GM18517 (cell line): ENCODE data around the gene KCNJ5.

ENCODE experiments used
- ATAC-seq: cut with Tn5 transposase; IDR thresholded peaks from one replicate; pipeline ENCODE4 v1.9.1; 2021; ENCODE audit warnings: mild to moderate bottlenecking, moderate library complexity; ENCODE audit not compliant: unreplicated experiment

KCNJ5 gene

DNA sequence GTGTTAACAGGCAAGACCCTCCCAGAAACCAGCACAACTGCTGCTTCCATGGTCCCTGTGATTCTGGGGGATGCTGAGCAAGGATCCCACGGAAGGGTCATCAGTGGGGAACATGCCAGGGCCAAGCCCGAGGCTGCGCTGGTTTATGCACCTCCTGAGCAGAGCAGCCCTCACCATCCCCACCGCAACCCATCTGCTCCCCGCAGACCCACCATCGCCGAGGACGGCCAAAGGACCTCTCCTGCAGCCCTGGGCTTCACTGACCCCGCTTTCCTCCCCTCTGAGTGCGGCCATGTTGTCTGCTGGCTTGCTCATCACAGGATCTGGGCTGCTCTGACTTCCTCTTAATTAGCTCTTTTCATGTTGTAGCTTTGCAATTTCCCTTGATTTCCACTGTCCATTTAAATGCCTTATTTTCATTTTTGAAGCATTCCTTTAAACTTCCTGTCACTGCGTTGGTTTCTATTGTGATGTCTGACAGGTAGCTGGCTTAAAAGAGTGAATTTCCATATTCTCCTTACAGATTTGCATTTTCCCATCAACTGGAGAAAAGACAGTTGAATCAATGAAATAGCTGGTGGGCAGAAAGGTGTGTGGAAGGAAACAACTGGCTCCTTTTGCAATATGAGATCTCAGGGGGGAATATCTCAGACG is 36.7 kb downstream of the KCNJ5 start:
- ATAC-seq: no peak

DNA sequence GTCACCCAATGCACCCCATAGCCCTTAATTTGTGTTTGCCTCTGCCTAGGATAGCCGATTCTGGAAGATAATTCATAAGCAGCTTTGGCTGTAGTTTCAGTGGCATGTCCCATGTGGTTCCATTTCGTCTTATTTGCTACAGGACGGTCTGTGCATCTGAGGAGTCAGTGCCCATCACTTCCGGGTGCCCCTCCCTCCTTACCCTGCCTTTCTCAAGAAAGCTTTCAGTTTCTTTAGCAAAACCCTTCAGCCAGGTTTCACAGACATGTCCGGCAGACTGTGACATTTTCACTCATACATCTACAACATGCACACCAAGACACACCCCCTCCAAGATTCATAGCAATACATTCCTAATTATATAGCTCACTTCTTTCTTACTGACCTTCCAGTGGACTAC is 37.2 kb downstream of the KCNJ5 start:
- ATAC-seq: peak; percentile 100

GRCh38 chr11:128929468-128929867 is 38.3 kb downstream of the KCNJ5 start:
- no peak for ATAC-seq

- ATAC-seq: no peak
Observed at GRCh38 chr11:128929991-128930390, 38.8 kb downstream of the KCNJ5 start.

- ATAC-seq: no peak
Observed at GRCh38 chr11:128931066-128931465, 39.9 kb downstream of the KCNJ5 start.

DNA sequence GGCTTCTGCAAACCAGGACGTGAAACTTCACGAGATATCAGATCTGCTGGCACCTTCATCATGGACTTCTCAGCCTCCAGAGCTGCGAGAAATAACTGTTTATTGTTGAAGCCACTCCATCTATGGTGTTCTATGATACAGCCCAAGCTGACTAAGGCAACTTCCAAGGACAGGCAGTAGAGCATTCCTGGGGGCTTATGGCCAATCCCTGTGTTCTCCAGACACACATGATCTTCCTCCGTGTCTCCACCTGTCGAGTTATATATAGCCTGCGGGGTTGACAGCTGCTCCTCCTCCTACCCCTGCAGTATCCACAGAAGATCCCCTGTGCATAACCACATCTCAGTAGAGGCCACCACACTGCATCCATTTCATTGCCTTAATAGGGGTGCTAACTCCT is 40.5 kb downstream of the KCNJ5 start:
- no peak for ATAC-seq

DNA sequence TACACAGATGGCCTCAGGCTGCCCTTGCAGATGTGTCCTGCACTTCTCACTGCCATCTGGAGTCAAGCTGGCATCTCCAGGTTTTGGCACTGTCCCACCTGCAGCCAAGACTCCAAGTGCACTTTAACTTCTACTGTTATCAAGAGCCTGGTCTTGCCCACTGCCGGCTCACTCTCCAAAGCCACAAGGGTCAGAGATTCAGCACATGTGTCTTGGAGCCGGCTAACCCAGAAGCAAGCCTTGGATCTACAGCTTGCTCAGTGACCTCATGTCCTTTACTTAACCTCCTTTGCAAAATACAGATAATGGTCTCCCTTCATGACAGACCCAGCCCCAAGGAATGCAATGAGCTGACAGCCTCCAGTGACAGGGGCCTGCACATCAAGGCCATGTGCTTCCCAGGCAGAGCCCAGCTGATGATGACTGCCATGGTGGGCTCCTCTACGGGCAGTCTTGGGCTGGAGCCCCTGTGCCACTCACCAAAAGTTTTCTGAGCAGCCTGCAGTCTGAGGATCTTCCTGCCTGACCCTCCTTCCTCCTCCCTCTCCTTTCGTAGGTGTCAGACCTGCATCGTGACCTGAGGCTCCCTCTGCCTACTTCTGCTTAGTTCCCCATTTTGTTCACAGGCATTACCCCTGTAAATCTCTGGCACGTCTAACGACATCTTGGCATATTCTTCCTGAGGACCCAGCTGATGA is 42.5 kb downstream of the KCNJ5 start:
- ATAC-seq: no peak

GRCh38 chr11:128934351-128934750 is 43.2 kb downstream of the KCNJ5 start:
- no peak for ATAC-seq

GRCh38 chr11:128934926-128935325 is 43.8 kb downstream of the KCNJ5 start:
- no peak for ATAC-seq

DNA sequence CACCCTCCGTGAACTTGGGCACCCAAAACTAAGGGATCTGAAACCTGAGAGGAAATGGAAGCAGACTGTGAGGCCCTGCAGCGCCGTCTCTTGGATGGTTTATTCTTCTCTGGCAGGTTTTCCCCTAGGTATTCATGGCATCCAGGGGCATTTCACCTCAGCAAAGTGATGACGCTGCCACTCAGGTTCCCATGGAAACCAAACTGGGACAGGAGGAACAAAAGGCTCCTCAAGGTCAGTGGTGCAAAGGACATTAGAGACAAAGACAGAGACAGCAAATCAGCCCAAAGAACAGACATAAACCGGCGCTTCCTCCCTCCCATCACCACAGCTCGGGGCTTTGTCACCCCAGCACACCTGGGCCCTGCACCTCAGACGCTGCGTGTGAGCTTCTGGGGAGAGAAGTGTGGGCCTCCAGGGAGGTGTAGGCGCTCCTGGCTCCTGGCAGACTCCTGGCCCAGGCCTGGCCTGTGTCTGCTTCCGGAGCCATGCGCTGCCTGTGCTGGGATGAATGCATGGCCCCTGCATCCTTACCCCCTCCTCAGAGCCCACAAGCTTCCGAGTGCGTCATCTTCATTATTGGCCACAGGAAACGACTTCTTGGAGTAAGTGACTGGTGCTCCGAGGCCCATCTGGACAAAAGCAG is 45.6 kb downstream of the KCNJ5 start:
- ATAC-seq: no peak

GRCh38 chr11:128937480-128937879 is 46.3 kb downstream of the KCNJ5 start:
- no peak for ATAC-seq

DNA sequence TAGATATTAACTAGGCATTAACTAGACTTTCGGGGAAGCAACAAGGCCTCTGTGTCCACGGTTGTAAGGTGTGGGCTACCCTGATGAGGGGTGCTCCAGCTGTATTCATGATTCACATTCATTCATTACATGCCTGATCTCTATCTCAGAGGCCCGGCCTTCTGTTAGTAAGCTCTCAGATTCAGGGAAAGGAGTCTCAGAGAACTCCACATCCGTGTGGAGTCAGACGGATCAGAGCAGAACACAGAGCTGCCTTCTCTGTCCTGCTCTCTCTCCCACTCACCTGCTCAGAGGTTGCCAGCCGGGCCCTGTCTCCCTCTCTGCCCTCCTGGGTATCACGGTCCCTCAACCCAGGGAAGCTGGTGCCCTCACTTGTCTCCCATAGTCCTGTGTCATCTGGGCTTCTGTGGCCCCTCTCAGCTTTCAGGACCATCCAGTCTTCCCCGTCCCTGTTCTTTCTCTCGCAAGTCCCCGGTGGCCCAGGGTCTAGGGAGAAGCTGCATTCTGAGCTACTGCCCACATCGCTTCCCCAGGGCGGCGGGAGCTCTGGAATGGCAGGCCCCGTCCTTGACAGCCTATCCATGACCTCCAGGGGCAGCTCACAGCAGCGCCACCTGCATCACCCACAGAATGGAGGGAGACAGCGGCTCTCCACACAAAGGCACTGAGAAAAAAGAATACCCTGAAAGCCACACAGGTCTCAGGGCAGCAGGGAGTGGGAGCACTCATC is 47.2 kb downstream of the KCNJ5 start:
- no peak for ATAC-seq

DNA sequence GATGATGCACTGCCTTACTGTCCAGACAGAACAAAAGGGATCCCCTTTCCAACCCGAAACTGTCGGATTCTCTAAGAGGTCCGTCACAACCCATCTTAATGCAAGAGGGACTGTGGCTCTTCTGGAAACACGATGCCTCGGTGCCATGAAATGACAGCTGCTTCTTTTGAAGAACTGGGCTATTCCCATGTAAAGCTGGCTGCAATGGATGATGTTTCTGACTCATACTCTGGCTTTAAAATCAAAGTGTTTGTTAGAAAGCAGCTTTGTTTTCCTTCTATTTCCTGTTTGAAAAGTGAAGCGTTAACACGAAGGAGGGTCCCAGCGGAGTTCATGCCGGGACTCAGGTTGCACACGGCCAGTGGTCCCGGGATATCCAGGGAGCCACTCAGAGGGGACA is 48.4 kb downstream of the KCNJ5 start:
- no peak for ATAC-seq

DNA sequence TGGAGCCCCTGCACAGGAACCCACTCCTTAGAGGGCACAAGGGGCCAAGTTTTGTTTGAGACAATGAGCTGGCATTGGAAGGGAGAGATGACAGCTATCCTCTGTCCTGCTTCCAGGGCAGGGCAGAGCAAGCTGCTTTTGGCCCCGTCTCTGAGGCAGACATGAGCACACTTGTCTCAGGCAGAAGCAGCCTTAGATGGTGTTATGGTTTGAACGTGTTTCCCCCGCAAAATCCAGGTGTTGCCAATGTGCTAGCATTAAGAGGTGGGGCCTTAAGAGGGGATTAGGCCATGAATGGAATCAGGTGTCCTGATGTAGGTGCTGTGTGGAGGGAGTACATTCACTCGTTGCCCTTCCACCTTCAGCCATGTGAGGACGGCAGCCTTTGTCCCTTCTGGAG is 49.0 kb downstream of the KCNJ5 start:
- ATAC-seq: no peak

GRCh38 chr11:128940603-128941002 is 49.4 kb downstream of the KCNJ5 start:
- ATAC-seq: no peak

DNA sequence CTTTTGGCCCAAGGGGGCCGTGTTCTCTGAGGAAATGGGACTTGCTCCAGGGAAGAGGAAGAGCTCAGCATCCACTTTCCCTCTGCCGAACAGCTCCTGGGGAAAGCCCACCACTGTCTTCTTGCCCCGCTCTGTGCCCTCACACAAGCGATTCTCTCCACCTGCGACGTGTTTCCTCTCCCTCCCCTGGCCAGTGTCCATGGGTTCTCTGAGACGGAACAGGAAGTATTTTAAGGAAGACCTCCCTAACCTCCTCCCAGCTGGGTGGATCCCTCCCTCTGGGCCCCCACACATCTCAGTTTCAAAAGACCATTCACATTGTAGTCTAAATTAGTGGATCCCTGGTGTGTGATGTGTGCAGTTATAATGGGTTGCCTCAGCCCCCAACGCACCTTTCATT is 50.0 kb downstream of the KCNJ5 start:
- no peak for ATAC-seq

- no peak for ATAC-seq
Observed at GRCh38 chr11:128941573-128942271, 50.6 kb downstream of the KCNJ5 start.

- ATAC-seq: no peak
Observed at GRCh38 chr11:128942272-128942612, 51.1 kb downstream of the KCNJ5 start.

DNA sequence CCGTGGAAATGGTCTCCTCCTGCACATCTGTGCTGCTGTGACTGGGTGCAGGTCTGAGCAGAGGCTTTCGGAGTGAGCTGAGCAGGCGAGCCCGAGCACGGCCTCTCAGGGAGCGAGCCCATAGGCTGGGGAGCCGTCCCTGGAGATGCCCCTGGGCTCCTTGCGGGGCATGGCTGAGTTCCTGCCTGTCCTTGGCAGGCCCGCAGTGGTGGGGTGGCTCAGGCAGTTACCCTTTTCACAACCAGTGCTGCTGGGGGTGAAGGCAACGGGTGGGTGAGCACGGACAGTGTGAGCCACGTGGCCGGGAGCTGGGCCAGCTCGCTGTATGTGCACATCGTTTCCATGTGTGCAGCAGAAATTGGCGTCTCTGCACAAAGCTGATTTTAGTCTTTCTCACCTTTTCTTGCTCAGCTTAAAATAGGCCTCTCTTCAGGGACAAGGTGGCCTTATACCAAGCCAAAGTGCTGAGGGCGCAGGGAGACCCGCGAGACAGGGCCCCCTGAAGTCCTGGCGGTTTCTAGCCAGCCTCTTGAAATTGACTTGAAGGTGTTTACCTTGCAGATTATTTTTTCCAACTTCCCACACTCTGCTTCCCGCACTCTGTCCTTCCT is 51.8 kb downstream of the KCNJ5 start, which contains the start of gene TP53AIP1:
TP53AIP1 (minus strand) TSS at position 55 of the 611 bp plus-strand sequence. CDS start 5,053 bp downstream, outside the sequence.
- no peak for ATAC-seq

GRCh38 chr11:128943428-128943976 is 52.3 kb downstream of the KCNJ5 start:
- ATAC-seq: no peak
